NT2/D1 (cell line): ENCODE data around the gene LCE3E.

Experiments
- YY1 ChIP-seq: IDR thresholded peaks from 2 replicates; pipeline ENCODE4 v1.6.1; 2011; ENCODE audit not compliant: insufficient read length, insufficient read depth
- ZNF274 ChIP-seq: IDR thresholded peaks from 2 replicates; pipeline ENCODE4 v1.6.1; 2011; ENCODE audit warnings: mild to moderate bottlenecking, low read depth, low read length

GRCh38 chr1:152582647-152583046 is 16.1 kb upstream of the LCE3E start:
- TF ChIP-seq YY1, result no peak
- TF ChIP-seq ZNF274, result no peak
